H9 (cell line): Measurements from ENCODE around the gene RASGRF2. TPM values are rescaled to one million over a fixed set of nuclear protein-coding genes. Genes with fewer than 3 reads are reported as not detected.

Experiments
- DNase-seq: peaks from one replicate; pipeline ENCODE4 v3.0.0-alpha.2; 2017
- H2AFZ ChIP-seq: one replicate; pipeline ENCODE4 v1.6.1; 2013; ENCODE audit warnings: mild to moderate bottlenecking, low read length, control low read depth, moderate library complexity
- H2AK5ac ChIP-seq: 2 replicates; pipeline ENCODE4 v1.6.1; 2013; ENCODE audit warnings: low read length, control low read depth, mixed read lengths; ENCODE audit not compliant: insufficient read length
- H2BK120ac ChIP-seq: one replicate; pipeline ENCODE4 v1.6.1; 2013; ENCODE audit warnings: low read depth, mild to moderate bottlenecking, low read length, control low read depth, inconsistent platforms; ENCODE audit not compliant: poor library complexity, severe bottlenecking
- H2BK12ac ChIP-seq: 2 replicates; pipeline ENCODE4 v1.6.1; 2013; ENCODE audit warnings: low read length, control low read depth, mixed read lengths, low read depth; ENCODE audit not compliant: insufficient read length
- H2BK15ac ChIP-seq: 2 replicates; pipeline ENCODE4 v1.6.1; 2013; ENCODE audit warnings: low read depth, low read length, control low read depth
- H2BK20ac ChIP-seq: one replicate; pipeline ENCODE4 v1.6.1; 2013; ENCODE audit warnings: low read depth, mild to moderate bottlenecking, low read length, control low read depth, inconsistent platforms; ENCODE audit not compliant: poor library complexity, severe bottlenecking
- H2BK5ac ChIP-seq: 2 replicates; pipeline ENCODE4 v1.6.1; 2013; ENCODE audit warnings: low read length, control low read depth, mixed read lengths; ENCODE audit not compliant: insufficient read length
- H3K14ac ChIP-seq: 2 replicates; pipeline ENCODE4 v1.6.1; 2013; ENCODE audit warnings: low read length, control low read depth; ENCODE audit not compliant: insufficient read depth
- H3K18ac ChIP-seq: 2 replicates; pipeline ENCODE4 v1.6.1; 2013; ENCODE audit warnings: low read depth, mild to moderate bottlenecking, mixed read lengths, low read length, control low read depth; ENCODE audit not compliant: insufficient read length
- H3K23ac ChIP-seq: 2 replicates; pipeline ENCODE4 v1.6.1; 2013; ENCODE audit warnings: low read length, control low read depth, mixed read lengths, low read depth; ENCODE audit not compliant: insufficient read length
- H3K23me2 ChIP-seq: 2 replicates; pipeline ENCODE4 v1.6.1; 2013; ENCODE audit warnings: low read depth, mild to moderate bottlenecking, mixed read lengths, low read length, control low read depth; ENCODE audit not compliant: insufficient read length, poor library complexity, severe bottlenecking
- H3K27ac ChIP-seq: 2 replicates; pipeline ENCODE4 v1.5.1; 2013; ENCODE audit warnings: low read length, control low read depth, mixed read lengths, low read depth; ENCODE audit not compliant: insufficient read length
- H3K27me3 ChIP-seq: 2 replicates; pipeline ENCODE4 v1.6.1; 2013; ENCODE audit warnings: low read length, control low read depth, inconsistent platforms; ENCODE audit not compliant: insufficient read depth
- H3K4ac ChIP-seq: 2 replicates; pipeline ENCODE4 v1.6.1; 2013; ENCODE audit warnings: low read depth, mild to moderate bottlenecking, control low read depth, inconsistent platforms, low read length, moderate library complexity
- H3K4me1 ChIP-seq: 2 replicates; pipeline ENCODE4 v1.6.1; 2013; ENCODE audit warnings: low read length, control low read depth, inconsistent platforms; ENCODE audit not compliant: insufficient read depth
- H3K4me2 ChIP-seq: 2 replicates; pipeline ENCODE4 v1.6.1; 2013; ENCODE audit warnings: low read length, control low read depth, mixed read lengths; ENCODE audit not compliant: insufficient read length, insufficient read depth
- H3K56ac ChIP-seq: 2 replicates; pipeline ENCODE4 v1.6.1; 2013; ENCODE audit warnings: low read depth, mild to moderate bottlenecking, mixed read lengths, low read length, control low read depth; ENCODE audit not compliant: insufficient read length
- H3K79me1 ChIP-seq: 2 replicates; pipeline ENCODE4 v1.6.1; 2013; ENCODE audit warnings: low read depth, mild to moderate bottlenecking, moderate library complexity, low read length, control low read depth, inconsistent platforms; ENCODE audit not compliant: insufficient read depth, poor library complexity, severe bottlenecking
- H3K79me2 ChIP-seq: 2 replicates; pipeline ENCODE4 v1.6.1; 2013; ENCODE audit warnings: low read length, control low read depth, inconsistent platforms; ENCODE audit not compliant: insufficient read depth
- H3K9ac ChIP-seq: 2 replicates; pipeline ENCODE4 v1.6.1; 2013; ENCODE audit warnings: low read length, control low read depth, mixed read lengths; ENCODE audit not compliant: insufficient read length; ENCODE audit errors: extremely low read depth
- H3K9me3 ChIP-seq: one replicate; pipeline ENCODE4 v1.6.1; 2013; ENCODE audit warnings: low read depth, low read length, inconsistent platforms; ENCODE audit not compliant: control insufficient read depth
- H3T11ph ChIP-seq: one replicate; pipeline ENCODE4 v1.6.1; 2013; ENCODE audit warnings: mild to moderate bottlenecking, low read length, control low read depth, inconsistent platforms
- H4K20me1 ChIP-seq: one replicate; pipeline ENCODE4 v1.6.1; 2013; ENCODE audit not compliant: control insufficient read depth, insufficient read length, insufficient read depth
- H4K5ac ChIP-seq: 2 replicates; pipeline ENCODE4 v1.6.1; 2013; ENCODE audit warnings: low read depth, mild to moderate bottlenecking, mixed read lengths, low read length, control low read depth; ENCODE audit not compliant: insufficient read length
- H4K8ac ChIP-seq: replicated peaks from 2 replicates; pipeline ENCODE4 v1.6.1; 2013; ENCODE audit warnings: low read length, control low read depth, mixed read lengths, low read depth; ENCODE audit not compliant: insufficient read length
- H4K91ac ChIP-seq: 2 replicates; pipeline ENCODE4 v1.6.1; 2013; ENCODE audit warnings: low read depth, mild to moderate bottlenecking, moderate library complexity, mixed read lengths, low read length, control low read depth; ENCODE audit not compliant: insufficient read length
- H3K27ac Mint-ChIP-seq, 3 experiments: 2 replicates in 2 of 3; 3 replicates in 1 of 3; pipeline ENCODE4 v1.8.0; 2020 to 2021; ENCODE audit warnings: mixed read lengths in 3 of 3, mild to moderate bottlenecking in 1 of 3, moderate library complexity in 1 of 3
- H3K27me3 Mint-ChIP-seq: 2 replicates; pipeline ENCODE4 v1.8.0; 2021; ENCODE audit warnings: low read depth, mild to moderate bottlenecking, moderate library complexity, mixed read lengths
- H3K36me3 Mint-ChIP-seq, 3 experiments: 2 replicates in 2 of 3; 3 replicates in 1 of 3; pipeline ENCODE4 v1.8.0; 2020 to 2021; ENCODE audit warnings: low read depth in 3 of 3, mixed read lengths in 3 of 3; ENCODE audit not compliant: insufficient read depth in 1 of 3
- H3K4me1 Mint-ChIP-seq, 2 experiments: 2 replicates each; pipeline ENCODE4 v1.8.0; 2020; ENCODE audit warnings: mixed read lengths in 2 of 2
- H3K4me3 Mint-ChIP-seq, 2 experiments: 2 replicates in 1 of 2; 3 replicates in 1 of 2; pipeline ENCODE4 v1.8.0; 2020 to 2021; ENCODE audit warnings: mild to moderate bottlenecking in 2 of 2, mixed read lengths in 2 of 2, moderate library complexity in 1 of 2
- H3K9me3 Mint-ChIP-seq, 2 experiments: 2 replicates in 1 of 2; 3 replicates in 1 of 2; pipeline ENCODE4 v1.8.0; 2020; ENCODE audit warnings: mild to moderate bottlenecking in 2 of 2, mixed read lengths in 2 of 2, moderate library complexity in 1 of 2
- CTCF ChIP-seq: fragments of 200-600 bp; sonication (generic); conservative IDR thresholded peaks from 3 replicates; pipeline ENCODE4 v1.8.0; 2021; ENCODE audit warnings: antibody characterized with exemption, mild to moderate bottlenecking
- WGBS: extraction: QIAGEN DNeasy Blood & Tissue Kit; methylation state at CpG from one replicate; pipeline ENCODE4 v1.1.7; 2013; ENCODE audit warnings: missing lambda C conversion rate, low lambda C conversion rate, mixed read lengths; ENCODE audit not compliant: insufficient read length; ENCODE audit errors: extremely low coverage; 5-methylcytosine and 5-hydroxymethylcytosine counted together
- total RNA-seq: library from RNA; stranded (reverse); gene quantifications from 2 replicates; pipeline ENCODE4 v1.2.1, GENCODE V29; 2021

Gene RASGRF2
- total RNA-seq, 1 experiment from 2014 or later, result 13.5 TPM

GRCh38 chr5:81021951-81022687 is 62.0 kb downstream of the RASGRF2 start:
- H3T11ph ChIP-seq, result no peak overlapping the region
- no peaks in the 10 kb centered on the region for H3K9me3 ChIP-seq
- no peak overlapping the region for H2BK120ac ChIP-seq
- no peak overlapping the region for H3K14ac ChIP-seq
- H3K27ac Mint-ChIP-seq, result no peak overlapping the region; a peak in 1 of 7 replicates
- no peaks in the 10 kb centered on the region for H3K27me3 ChIP-seq
- H2BK12ac ChIP-seq, result no peak overlapping the region
- H3K18ac ChIP-seq, result no peak overlapping the region
- no peak overlapping the region for H4K5ac ChIP-seq
- no peak overlapping the region for H2BK5ac ChIP-seq
- H3K4ac ChIP-seq, result no peak overlapping the region
- H2AFZ ChIP-seq, result no peak overlapping the region
- no peak overlapping the region for H3K56ac ChIP-seq
- H3K27me3 Mint-ChIP-seq, result no peaks in the 10 kb centered on the region
- H3K23me2 ChIP-seq, result no peaks in the 10 kb centered on the region
- no peak overlapping the region for H2AK5ac ChIP-seq
- no peaks in the 10 kb centered on the region; the same call in 1 of the 2 replicates for H3K4me1 ChIP-seq
- WGBS, result no CpG with 5 or more reads among the region's 10 CpGs
- H3K27ac ChIP-seq, result no peak overlapping the region
- DNase-seq, result no peak
- no peak overlapping the region for H2BK15ac ChIP-seq
- no peak overlapping the region for H4K91ac ChIP-seq
- H4K20me1 ChIP-seq, result no peaks in the 10 kb centered on the region
- TF ChIP-seq CTCF, result no peak
- H3K36me3 Mint-ChIP-seq, result no peaks in the 10 kb centered on the region
- H3K9ac ChIP-seq, result no peak overlapping the region
- no peak overlapping the region for H3K4me3 Mint-ChIP-seq
- H2BK20ac ChIP-seq, result no peak overlapping the region
- H3K23ac ChIP-seq, result no peak overlapping the region
- H3K4me2 ChIP-seq, result no peak overlapping the region
- H3K79me2 ChIP-seq, result peaks cover 2% of the 10 kb centered on the region; the same call in 1 of the 2 replicates
- H4K8ac ChIP-seq, result no peak overlapping the region
- H3K9me3 Mint-ChIP-seq, result no peaks in the 10 kb centered on the region
- no peaks in the 10 kb centered on the region for H3K79me1 ChIP-seq
- H3K4me1 Mint-ChIP-seq, result peaks cover 5 to 18% of the 10 kb centered on the region in 2 experiments; a peak in 3 of 4 replicates
